CD1c-positive myeloid dendritic cell (primary cell): ENCODE results near the gene KLHL26.
"Not testable (repeated sequence)": the region's sequence is repeated elsewhere in the genome, so short reads cannot be mapped to it uniquely, and the experiment has no call there.

Experiments
- DNase-seq: peaks from one replicate; pipeline ENCODE4 v3.0.0-alpha.2; 2016; ENCODE audit errors: extremely low spot score

KLHL26 gene, protein sequence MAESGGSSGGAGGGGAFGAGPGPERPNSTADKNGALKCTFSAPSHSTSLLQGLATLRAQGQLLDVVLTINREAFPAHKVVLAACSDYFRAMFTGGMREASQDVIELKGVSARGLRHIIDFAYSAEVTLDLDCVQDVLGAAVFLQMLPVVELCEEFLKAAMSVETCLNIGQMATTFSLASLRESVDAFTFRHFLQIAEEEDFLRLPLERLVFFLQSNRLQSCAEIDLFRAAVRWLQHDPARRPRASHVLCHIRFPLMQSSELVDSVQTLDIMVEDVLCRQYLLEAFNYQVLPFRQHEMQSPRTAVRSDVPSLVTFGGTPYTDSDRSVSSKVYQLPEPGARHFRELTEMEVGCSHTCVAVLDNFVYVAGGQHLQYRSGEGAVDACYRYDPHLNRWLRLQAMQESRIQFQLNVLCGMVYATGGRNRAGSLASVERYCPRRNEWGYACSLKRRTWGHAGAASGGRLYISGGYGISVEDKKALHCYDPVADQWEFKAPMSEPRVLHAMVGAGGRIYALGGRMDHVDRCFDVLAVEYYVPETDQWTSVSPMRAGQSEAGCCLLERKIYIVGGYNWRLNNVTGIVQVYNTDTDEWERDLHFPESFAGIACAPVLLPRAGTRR

DNA sequence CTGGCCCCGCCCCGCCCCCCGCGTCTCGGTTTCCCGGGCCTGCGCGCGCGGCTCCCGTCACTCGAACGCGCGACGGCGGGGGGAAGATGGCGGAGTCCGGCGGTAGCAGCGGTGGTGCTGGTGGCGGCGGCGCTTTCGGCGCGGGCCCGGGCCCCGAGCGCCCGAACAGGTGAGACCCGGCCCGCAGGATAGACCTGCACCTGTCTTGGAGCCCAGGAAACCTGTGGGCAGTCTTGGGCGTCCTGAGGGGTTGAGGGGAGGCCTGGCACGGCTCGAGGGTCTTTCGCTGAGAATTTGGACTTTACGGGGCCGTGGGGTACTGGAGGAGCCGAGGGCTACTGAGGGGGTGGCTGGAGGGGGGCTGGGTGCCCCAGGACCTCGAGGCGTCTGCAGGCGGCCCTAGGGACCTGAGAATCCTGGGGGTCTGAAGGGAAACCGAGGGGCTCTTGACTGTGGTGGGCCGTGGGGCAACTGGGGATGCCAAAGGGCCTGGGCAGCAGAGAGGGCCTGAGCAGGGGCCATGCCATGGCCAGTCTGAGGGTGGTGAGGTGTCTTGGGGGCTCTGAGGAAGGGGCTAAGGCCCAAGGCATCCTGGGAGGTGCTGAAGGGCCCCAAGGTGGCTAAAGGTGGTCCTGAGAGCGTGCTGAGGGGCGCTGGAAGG is at the start of gene KLHL26:
TSS of gene KLHL26 (plus strand) at position 60 of the 661 bp plus-strand sequence. CDS start at position 87, 27 bp downstream.
- no peak for DNase-seq

- DNase-seq = no peak
Measured at GRCh38 chr19:18587561-18587960, 49.3 kb upstream of the KLHL26 start.

- no peak for DNase-seq
Measured at GRCh38 chr19:18587962-18588610, 48.7 kb upstream of the KLHL26 start.

- DNase-seq = peak; percentile 79
Measured at GRCh38 chr19:18588611-18589379, 48.0 kb upstream of the KLHL26 start, which contains the start of gene REX1BD. Gene REX1BD, plus strand, starts transcription at chr19:18588798. Its CDS starts 4 bp downstream, at chr19:18588802.

GRCh38 chr19:18589380-18590272 is 47.2 kb upstream of the KLHL26 start:
- peak; percentile 74 for DNase-seq

GRCh38 chr19:18590273-18591272 is 46.3 kb upstream of the KLHL26 start:
- peak; percentile 10 for DNase-seq

GRCh38 chr19:18591735-18592385 is 45.0 kb upstream of the KLHL26 start:
- no peak for DNase-seq

DNA sequence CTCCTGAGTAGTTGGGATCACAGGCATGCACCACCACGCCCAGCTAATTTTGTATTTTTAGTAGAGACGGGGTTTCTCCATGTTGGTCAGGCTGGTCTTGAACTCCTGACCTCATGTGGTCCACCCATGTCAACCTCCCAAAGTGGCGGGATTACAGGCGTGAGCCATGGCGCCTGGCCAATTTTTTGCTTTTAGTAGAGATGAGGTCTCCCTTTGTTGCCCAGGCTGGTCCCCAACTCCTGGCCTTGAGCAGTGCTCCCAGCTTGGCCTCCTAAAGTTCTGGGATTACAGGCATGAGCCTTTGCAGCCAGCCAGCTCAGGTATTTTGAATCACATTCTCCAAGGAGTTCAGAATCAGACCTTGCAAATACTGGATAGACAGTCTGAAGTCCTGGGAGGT is 44.1 kb upstream of the KLHL26 start:
- DNase-seq = not testable (repeated sequence)

DNA sequence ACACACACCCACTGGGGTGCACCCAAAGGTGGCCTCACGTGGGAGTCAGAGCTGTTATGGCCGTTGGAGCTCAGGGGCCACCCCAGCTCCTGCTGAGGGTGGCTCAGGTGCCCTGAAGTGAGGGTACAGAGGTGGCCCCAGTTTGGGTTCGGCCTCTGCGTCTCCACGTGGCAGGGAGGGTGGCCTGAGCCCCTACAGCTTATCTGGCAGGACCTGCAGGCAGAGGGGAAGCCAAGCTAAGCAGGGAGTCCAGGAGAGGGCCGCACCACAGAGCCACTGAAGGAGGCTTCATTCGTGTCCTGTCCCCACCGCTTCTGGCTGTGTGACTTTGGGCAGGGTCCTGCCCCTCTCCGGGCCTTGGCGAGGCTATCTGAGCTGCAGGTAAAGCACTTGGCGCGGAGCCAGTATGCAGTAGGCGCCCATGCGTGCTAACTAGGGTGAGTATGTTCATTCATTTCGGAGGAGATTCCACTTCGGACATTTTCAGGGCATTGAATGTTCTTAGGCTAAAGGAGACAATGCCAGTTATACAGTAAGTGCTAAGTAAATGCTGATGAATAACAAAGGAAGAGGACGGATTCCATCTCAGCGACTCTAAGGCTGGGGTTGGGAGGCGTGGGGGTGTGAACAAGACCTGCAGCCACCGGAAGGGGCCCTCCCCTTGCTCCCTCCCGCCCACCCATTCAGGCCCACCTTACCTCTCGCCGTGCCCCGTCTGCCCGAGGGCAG is 43.3 kb upstream of the KLHL26 start:
- no peak for DNase-seq

DNA sequence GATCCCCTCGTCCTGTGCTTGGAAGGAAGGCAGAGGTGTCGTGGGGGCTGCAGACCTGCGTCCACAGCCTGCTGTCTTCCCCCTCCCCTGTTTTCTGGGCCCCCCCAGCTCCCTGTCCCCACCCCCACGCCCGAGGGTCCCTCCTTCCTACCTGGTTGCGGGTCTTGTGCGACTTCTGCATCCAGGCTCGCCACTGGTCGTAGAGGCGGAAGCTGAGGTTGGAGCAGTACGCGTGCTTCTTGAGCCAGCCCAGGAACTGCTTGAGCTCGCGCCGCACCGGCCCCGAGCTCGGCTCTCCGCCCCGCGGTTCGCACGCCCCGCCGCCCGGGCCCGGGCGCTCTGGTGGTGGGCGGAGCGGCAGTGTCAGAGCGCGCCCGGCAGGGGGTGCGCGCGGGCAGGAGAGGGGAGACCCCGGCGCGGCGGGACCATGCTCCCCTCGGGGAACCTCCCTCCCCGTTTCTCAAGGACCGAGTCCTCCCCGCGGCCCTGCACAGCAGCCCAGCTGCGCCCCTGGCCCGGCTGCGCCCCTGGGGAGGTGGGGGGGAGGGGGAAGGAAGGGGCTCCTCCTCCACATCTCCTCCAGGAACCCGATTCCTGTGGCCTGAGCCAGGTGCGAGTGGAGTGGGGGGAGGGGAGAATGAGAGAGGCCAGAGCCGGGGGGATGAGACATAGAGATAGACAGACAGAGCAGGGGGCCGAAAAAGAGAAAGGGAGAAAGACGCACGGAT is 42.6 kb upstream of the KLHL26 start:
- peak; percentile 91 for DNase-seq

DNA sequence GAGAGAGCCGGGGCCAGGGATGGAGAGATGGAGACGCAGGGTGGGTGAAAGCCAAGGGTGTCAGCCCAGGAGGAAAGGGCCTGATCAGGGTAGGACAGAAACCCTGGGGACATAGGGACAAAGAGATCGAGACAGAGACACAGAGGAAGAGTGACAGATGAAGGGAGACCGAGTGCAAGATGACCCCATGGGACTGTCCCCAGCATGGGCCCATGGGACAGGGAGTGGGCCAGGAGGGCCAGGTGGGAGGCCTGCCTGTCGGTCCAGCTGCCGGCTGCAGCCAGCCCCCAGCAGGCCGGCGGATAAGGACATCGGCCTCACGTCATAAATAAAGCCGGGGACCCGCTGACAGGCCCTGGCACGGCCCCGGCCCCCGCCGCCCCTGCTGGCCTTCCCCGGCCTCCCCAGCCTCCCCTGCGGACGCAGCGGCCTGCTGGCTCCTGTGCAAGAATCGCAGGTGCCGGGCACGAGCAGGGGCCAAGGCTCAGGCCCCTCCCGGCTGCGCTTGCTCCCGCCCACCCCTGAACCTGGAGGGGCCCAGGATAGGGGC is 41.9 kb upstream of the KLHL26 start:
- no peak for DNase-seq

- no peak for DNase-seq
Measured at GRCh38 chr19:18595475-18595874, 41.4 kb upstream of the KLHL26 start.

GRCh38 chr19:18596752-18597157 is 40.1 kb upstream of the KLHL26 start:
- DNase-seq = peak; percentile 75

DNA sequence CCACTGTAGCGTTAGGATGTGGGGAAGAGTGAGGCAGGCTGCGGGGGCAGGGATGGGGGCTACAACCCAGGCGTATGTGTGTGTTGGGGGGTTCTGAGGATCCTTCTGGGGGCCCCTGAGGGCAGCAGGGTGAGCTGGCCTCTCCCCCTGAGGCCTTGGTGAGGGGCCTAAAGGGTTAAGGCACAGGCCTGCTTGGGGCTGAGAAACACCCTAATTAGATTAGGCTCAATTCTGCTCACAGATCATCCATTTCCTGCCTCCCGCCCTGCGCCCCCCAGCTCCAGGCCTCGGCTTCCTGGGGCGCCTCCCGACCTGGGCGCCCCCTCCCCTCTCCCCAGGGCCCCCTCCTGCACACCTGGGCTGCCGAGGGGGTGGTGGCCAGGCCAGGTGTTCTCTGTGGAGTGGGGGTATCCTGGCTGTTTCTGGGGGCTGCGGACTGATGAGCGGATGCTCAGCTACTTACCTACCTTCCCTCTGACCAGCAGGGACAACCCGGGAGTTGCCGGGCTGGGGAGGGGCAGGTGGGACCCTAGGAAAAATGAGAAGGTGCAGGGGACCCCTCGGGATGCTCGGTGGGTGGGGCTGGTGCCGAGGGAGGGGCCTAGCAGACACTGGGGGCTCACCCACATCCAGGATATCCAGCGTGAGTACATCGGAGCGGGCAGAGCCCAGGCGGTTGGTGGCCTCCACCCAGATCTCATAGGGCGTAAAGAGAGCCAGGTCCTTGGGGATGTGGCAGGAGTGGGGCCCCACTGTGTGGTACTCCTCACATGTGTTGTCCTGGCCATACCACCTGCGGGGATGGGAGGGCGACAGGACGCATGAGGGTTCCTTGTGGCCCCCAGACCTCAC is 38.8 kb upstream of the KLHL26 start:
- no peak for DNase-seq

DNA sequence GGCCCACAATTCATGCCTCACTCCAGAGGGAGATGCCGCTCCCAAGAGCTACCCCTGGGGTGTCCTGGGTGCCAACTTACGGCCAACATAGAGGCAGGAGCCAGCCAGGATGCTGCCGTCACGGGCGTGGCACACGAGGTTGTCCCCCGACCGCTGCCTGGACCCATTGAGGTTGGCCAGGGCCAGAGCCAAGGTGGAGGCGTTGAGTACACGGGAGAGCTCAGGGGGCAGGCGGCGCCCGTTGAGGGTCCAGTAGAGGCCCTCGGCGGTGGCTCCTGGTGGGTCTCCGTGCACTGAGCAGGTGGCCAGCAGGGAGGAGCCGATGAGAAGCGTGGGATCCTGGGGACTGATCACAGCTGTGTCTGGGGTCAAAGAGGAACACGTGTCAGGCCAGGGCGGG is 37.3 kb upstream of the KLHL26 start:
- DNase-seq = no peak
